Measurements from ENCODE around the gene SPAG5. TPM values are rescaled to one million over a fixed set of nuclear protein-coding genes. Genes with fewer than 3 reads are reported as not detected.
"Not testable (repeated sequence)": the region's sequence is repeated elsewhere in the genome, so short reads cannot be mapped to it uniquely, and the experiment has no call there.

SPAG5 gene
- total RNA-seq, 1 donor from 2014 or later, result 8.3 TPM

DNA sequence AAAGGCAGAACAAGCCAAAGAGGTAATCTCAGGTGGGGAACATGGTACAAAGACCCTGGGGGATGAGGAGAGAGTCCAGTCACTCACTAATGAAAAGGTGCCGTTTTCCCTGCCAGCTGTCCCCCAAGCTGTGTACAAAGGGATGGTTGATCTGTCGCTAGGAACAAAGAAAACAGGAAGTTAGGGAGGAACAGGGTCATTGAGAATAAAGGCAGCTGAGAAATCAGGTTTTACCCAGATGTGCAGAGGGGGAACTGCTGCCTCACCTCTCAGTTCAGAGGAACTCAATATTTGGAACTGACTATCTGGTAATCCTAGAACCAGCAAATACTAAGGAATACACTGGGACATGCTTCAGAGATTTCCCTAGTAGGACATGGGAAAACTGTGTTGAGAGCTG, 13.7 kb upstream of the SPAG5 start:
- intact Hi-C loops (cut with DNase I), result loop anchor here (10.0 kb wide), 1 partner anchor 118 kb away; no protein-coding TSS in a partner anchor
- no peaks in the 10 kb centered on the region for H3K27me3 ChIP-seq
- H3K9me3 ChIP-seq, result no peaks in the 10 kb centered on the region
- H3K4me1 ChIP-seq, result no peaks in the 10 kb centered on the region
- peaks cover 4 to 40% of the 10 kb centered on the region in 2 donors for H3K36me3 ChIP-seq
- no peak for DNase-seq (ENCODE audit: extremely low spot score in 2 of 2)
- TF ChIP-seq, protein P1, sequence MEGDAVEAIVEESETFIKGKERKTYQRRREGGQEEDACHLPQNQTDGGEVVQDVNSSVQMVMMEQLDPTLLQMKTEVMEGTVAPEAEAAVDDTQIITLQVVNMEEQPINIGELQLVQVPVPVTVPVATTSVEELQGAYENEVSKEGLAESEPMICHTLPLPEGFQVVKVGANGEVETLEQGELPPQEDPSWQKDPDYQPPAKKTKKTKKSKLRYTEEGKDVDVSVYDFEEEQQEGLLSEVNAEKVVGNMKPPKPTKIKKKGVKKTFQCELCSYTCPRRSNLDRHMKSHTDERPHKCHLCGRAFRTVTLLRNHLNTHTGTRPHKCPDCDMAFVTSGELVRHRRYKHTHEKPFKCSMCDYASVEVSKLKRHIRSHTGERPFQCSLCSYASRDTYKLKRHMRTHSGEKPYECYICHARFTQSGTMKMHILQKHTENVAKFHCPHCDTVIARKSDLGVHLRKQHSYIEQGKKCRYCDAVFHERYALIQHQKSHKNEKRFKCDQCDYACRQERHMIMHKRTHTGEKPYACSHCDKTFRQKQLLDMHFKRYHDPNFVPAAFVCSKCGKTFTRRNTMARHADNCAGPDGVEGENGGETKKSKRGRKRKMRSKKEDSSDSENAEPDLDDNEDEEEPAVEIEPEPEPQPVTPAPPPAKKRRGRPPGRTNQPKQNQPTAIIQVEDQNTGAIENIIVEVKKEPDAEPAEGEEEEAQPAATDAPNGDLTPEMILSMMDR (IDR thresholded peaks at IDR 0.05), result no peak
- TF ChIP-seq POLR2A (IDR thresholded peaks at IDR 0.05) (no peak), POLR2AphosphoS5 (IDR thresholded peaks at IDR 0.05; ENCODE audit: insufficient read depth in 1 of 2, low read depth in 1 of 2) (no peak)
- no peak overlapping the region for H3K27ac ChIP-seq
- H3K4me3 ChIP-seq, result no peak overlapping the region

DNA sequence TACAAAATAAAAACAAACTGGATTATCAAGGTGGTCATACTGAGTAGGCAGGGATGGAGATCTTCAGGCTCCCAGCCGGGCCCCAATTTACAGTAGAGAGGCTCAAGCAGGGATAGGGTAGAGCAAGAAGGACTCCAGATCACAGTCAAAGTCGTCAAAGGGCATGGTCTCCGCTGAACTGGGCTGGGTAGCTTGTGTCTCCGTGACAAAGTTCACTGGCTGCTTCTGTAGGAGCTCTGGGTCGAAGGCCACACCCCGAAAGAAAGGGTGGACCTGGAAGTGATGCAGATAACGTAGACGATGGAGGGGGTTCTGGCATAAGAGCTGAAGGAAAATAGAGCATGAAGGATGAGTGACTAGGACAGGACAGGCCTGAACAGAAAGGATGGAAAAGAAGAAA, 11.6 kb upstream of the SPAG5 start:
- no peaks in the 10 kb centered on the region for H3K4me1 ChIP-seq
- peaks cover 0 to 19% of the 10 kb centered on the region in 2 donors for H3K36me3 ChIP-seq
- H3K27ac ChIP-seq, result no peak overlapping the region
- no peaks in the 10 kb centered on the region for H3K27me3 ChIP-seq
- no peaks in the 10 kb centered on the region for H3K9me3 ChIP-seq
- TF ChIP-seq, protein P1 (IDR thresholded peaks at IDR 0.05), result no peak
- DNase-seq (ENCODE audit: extremely low spot score in 2 of 2), result no peak
- intact Hi-C loops (cut with DNase I), result loop anchor here (10.0 kb wide), 1 partner anchor 116 kb away; no protein-coding TSS in a partner anchor
- H3K4me3 ChIP-seq, result no peak overlapping the region

DNA sequence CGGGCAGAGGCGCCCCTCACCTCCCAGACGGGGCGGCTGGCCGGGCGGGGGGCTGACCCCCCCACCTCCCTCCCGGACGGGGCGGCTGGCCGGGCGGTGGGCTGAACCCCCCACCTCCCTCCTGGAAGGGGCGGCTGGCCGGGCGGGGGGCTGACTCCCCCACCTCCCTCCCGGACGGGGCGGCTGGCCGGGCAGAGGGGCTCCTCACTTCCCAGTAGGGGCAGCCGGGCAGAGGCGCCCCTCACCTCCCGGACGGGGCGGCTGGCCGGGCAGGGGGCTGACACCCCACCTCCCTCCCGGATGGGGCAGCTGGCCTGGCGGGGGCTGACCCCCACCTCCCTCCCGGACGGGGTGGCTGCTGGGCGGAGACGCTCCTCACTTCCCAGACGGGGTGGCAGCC, 5.2 kb upstream of the SPAG5 start:
- H3K27me3 ChIP-seq; H3K4me3 ChIP-seq; H3K36me3 ChIP-seq; DNase-seq (ENCODE audit: extremely low spot score in 2 of 2); intact Hi-C loops (cut with DNase I); H3K9me3 ChIP-seq; H3K27ac ChIP-seq: not testable (repeated sequence)
- peaks cover 11% of the 10 kb centered on the region for H3K4me1 ChIP-seq

DNA sequence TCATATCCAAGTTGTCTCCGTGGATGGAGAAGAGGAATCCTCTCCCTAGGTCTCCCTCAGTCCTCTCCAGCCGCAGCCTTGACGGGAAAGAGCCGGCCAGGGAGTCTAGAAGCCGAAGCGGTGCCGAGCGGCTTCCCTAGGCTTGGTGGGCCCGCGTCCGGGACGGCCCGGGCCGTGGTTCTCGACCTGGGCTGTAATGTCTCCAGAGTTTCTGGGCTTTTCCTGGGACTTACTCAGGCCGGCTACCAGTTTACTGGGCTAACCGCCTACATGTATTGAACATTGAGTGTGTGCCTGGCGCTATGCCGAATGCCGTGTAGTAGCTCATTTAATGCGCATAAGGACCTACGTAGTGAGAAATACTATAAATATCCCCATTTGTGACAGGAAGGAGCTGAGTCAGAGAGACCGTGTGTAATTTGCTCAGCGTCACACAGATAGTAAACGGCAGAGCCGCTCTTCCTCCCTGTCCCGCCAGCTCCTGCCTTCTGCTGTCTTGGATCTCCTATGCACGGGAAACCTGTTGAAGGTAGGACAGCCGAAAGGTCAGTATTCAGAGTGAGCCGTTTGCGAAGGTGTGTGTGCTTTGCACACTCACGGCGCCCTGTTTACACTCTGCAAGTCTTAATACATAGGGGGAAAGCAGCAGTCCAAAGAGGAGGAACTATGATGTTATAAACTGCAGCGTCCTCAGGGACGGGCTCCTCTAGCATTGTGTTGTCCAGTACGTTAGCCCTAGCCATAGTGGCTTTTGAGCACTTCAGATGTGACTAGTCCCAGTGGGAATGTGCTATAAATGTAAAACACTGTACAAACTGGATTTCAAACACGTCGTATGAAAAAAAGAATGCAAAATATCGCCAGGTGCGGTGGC, 723 bp upstream of the SPAG5 start:
- H3K36me3 ChIP-seq, result no peaks in the 10 kb centered on the region
- TF ChIP-seq, protein P1 (IDR thresholded peaks at IDR 0.05), result no peak
- TF ChIP-seq POLR2A (IDR thresholded peaks at IDR 0.05) (no peak), POLR2AphosphoS5 (IDR thresholded peaks at IDR 0.05; ENCODE audit: insufficient read depth in 1 of 2, low read depth in 1 of 2) (peak; percentile 33 to 88)
- no peaks in the 10 kb centered on the region for H3K9me3 ChIP-seq
- H3K4me3 ChIP-seq, result peak overlapping the region; percentile 57 to 67
- DNase-seq (ENCODE audit: extremely low spot score in 2 of 2), result peak in 1 of 2 donors; percentile 90
- no peaks in the 10 kb centered on the region for H3K27me3 ChIP-seq
- peaks cover 22% of the 10 kb centered on the region for H3K4me1 ChIP-seq
- intact Hi-C loops (cut with DNase I), result no loop called here
- H3K27ac ChIP-seq, result peak overlapping the region; percentile 96

DNA sequence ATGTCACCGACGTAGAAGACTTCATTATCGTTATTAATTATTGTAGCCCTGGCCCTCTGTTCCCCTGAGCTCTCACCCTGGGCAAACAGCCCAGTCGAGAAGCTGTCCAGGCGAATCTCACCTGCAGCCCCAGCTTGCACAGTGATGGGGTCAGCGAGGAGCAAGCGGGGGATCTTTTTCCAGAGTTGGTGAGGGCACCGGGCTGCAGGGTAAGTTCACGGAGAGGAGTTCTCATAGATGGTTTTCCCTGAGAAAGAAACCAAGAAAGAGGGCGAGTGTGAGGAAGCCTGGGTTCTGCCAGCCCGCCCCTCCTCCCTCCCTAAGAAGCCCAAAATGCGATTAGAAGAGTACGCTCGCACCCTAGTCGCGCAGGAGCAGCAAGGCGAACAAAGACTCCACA, 436 bp downstream of the SPAG5 start:
- Histone ChIP-seq H3K4me1 (peaks cover 22% of the 10 kb centered on the region), H3K27ac (peak overlapping the region; percentile 96), H3K4me3 (peak overlapping the region; percentile 57 to 67), H3K27me3 (no peaks in the 10 kb centered on the region), H3K36me3 (no peaks in the 10 kb centered on the region), H3K9me3 (no peaks in the 10 kb centered on the region)
- intact Hi-C loops (cut with DNase I), result no loop called here
- no peak for DNase-seq (ENCODE audit: extremely low spot score in 2 of 2)
- TF ChIP-seq, protein P1 (IDR thresholded peaks at IDR 0.05), result no peak
- TF ChIP-seq POLR2A (IDR thresholded peaks at IDR 0.05) (no peak), POLR2AphosphoS5 (IDR thresholded peaks at IDR 0.05; ENCODE audit: insufficient read depth in 1 of 2, low read depth in 1 of 2) (no peak)
